ENCODE data around the gene OMA1. TPM values are rescaled to one million over a fixed set of nuclear protein-coding genes. Genes with fewer than 3 reads are reported as not detected.

The OMA1 gene
- polyA plus RNA-seq, 3 donors: 11.2 to 24.5 (median 15.3) TPM

DNA sequence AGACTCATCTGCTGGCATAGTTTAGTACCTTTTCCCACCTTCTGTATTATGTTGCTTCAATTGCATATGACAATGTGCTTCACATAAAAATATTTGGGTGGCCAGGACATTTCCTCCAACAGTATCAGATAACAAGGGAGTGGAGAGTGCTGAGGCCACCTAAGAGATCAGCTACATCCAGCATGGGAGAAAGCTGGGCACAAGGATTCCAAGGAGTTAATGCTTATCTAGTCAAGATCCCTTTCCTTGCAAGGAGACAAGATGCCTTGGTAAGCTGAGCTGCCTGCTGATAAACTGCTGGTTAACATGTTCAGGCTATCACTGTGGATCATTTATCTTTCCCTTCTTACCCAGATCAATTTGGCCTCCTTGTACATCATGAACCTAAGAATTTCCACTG, 25.1 kb upstream of the OMA1 start:
- no peak overlapping the region for H3K9ac ChIP-seq (ENCODE audit: insufficient read depth, low read length, poor library complexity, severe bottlenecking)
- H3K4me3 Mint-ChIP-seq: no peak overlapping the region
- H3K4me1 Mint-ChIP-seq: peaks cover 15% of the 10 kb centered on the region
- H3K27me3 Mint-ChIP-seq (ENCODE audit: low read depth in 3 of 3): peaks cover 15 to 48% (median 27%) of the 10 kb centered on the region in 3 donors
- H3K4me3 ChIP-seq (replicated peaks in 1 of 3; ENCODE audit: low read depth in 2 of 3, low read length in 3 of 3): no peak overlapping the region
- H2AFZ ChIP-seq (ENCODE audit: insufficient read depth, low read depth, low read length, poor library complexity, severe bottlenecking): no peak overlapping the region
- no peaks in the 10 kb centered on the region for H3K9me3 ChIP-seq (replicated peaks in 1 of 2; ENCODE audit: control insufficient read depth in 1 of 2, insufficient read depth in 1 of 2, low read length in 2 of 2)
- no peak overlapping the region for H3K4me2 ChIP-seq (replicated peaks; ENCODE audit: extremely low read depth, low read length, poor library complexity, severe bottlenecking)
- H3K27ac ChIP-seq (ENCODE audit: low read depth in 1 of 2, low read length in 2 of 2): no peak overlapping the region
- DNase-seq: no peak
- peaks cover 2 to 39% of the 10 kb centered on the region in 2 donors for H3K27me3 ChIP-seq (ENCODE audit: control insufficient read depth in 2 of 2, insufficient read depth in 2 of 2, low read length in 2 of 2)
- H3K4me1 ChIP-seq (ENCODE audit: control insufficient read depth in 1 of 2, insufficient read depth in 2 of 2, low read length in 2 of 2): peaks cover 9 to 23% of the 10 kb centered on the region in 2 donors
- TF ChIP-seq, protein P1, sequence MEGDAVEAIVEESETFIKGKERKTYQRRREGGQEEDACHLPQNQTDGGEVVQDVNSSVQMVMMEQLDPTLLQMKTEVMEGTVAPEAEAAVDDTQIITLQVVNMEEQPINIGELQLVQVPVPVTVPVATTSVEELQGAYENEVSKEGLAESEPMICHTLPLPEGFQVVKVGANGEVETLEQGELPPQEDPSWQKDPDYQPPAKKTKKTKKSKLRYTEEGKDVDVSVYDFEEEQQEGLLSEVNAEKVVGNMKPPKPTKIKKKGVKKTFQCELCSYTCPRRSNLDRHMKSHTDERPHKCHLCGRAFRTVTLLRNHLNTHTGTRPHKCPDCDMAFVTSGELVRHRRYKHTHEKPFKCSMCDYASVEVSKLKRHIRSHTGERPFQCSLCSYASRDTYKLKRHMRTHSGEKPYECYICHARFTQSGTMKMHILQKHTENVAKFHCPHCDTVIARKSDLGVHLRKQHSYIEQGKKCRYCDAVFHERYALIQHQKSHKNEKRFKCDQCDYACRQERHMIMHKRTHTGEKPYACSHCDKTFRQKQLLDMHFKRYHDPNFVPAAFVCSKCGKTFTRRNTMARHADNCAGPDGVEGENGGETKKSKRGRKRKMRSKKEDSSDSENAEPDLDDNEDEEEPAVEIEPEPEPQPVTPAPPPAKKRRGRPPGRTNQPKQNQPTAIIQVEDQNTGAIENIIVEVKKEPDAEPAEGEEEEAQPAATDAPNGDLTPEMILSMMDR (IDR thresholded peaks at IDR 0.05): no peak
- peaks cover 16% of the 10 kb centered on the region for H3K79me2 ChIP-seq (ENCODE audit: insufficient read depth, low read length)
- intact Hi-C loops (cut with micrococcal nuclease): no loop called here
- H3K36me3 ChIP-seq (replicated peaks in 1 of 2; ENCODE audit: control insufficient read depth in 1 of 2, insufficient read depth in 2 of 2, low read length in 2 of 2): no peaks in the 10 kb centered on the region
- H3K27ac Mint-ChIP-seq: no peak overlapping the region
- H4K20me1 ChIP-seq (ENCODE audit: insufficient read depth, low read length): no peaks in the 10 kb centered on the region
- H3K36me3 Mint-ChIP-seq: peaks cover 4 to 7% of the 10 kb centered on the region in 2 donors
- H3K9me3 Mint-ChIP-seq: peaks cover 0 to 14% (median 6%) of the 10 kb centered on the region in 7 donors

- Mint-ChIP-seq H3K4me1 (peaks cover 7% of the 10 kb centered on the region), H3K27me3 (ENCODE audit: low read depth in 3 of 3) (peaks cover 7 to 40% (median 19%) of the 10 kb centered on the region in 3 donors), H3K27ac (no peak overlapping the region), H3K36me3 (peaks cover 0 to 3% of the 10 kb centered on the region in 2 donors), H3K4me3 (no peak overlapping the region), H3K9me3 (peaks cover 0 to 6% (median 1%) of the 10 kb centered on the region in 7 donors)
- Histone ChIP-seq H3K4me3 (replicated peaks in 1 of 3; ENCODE audit: low read depth in 2 of 3, low read length in 3 of 3) (no peak overlapping the region), H3K4me1 (ENCODE audit: control insufficient read depth in 1 of 2, insufficient read depth in 2 of 2, low read length in 2 of 2) (peaks cover 1 to 15% of the 10 kb centered on the region in 2 donors), H2AFZ (ENCODE audit: insufficient read depth, low read depth, low read length, poor library complexity, severe bottlenecking) (no peak overlapping the region), H3K4me2 (replicated peaks; ENCODE audit: extremely low read depth, low read length, poor library complexity, severe bottlenecking) (no peak overlapping the region), H3K9ac (ENCODE audit: insufficient read depth, low read length, poor library complexity, severe bottlenecking) (no peak overlapping the region), H3K27ac (ENCODE audit: low read depth in 1 of 2, low read length in 2 of 2) (no peak overlapping the region), H4K20me1 (ENCODE audit: insufficient read depth, low read length) (no peaks in the 10 kb centered on the region), H3K36me3 (replicated peaks in 1 of 2; ENCODE audit: control insufficient read depth in 1 of 2, insufficient read depth in 2 of 2, low read length in 2 of 2) (no peaks in the 10 kb centered on the region), H3K9me3 (replicated peaks in 1 of 2; ENCODE audit: control insufficient read depth in 1 of 2, insufficient read depth in 1 of 2, low read length in 2 of 2) (no peaks in the 10 kb centered on the region), H3K27me3 (ENCODE audit: control insufficient read depth in 2 of 2, insufficient read depth in 2 of 2, low read length in 2 of 2) (peaks cover 2 to 31% of the 10 kb centered on the region in 2 donors), H3K79me2 (ENCODE audit: insufficient read depth, low read length) (peaks cover 10% of the 10 kb centered on the region)
- intact Hi-C loops (cut with micrococcal nuclease): no loop called here
- TF ChIP-seq, protein P1 (IDR thresholded peaks at IDR 0.05): no peak
- DNase-seq: no peak
- WGBS (ENCODE audit: insufficient coverage): 96% methylated on average over 2 of the region's 2 CpGs
Observed at GRCh38 chr1:58570817-58571216, 24.3 kb upstream of the OMA1 start.
